ENCODE results near the gene TTC22. TPM values are rescaled to one million over a fixed set of nuclear protein-coding genes. Genes with fewer than 3 reads are reported as not detected.

The TTC22 gene
- polyA plus RNA-seq, 3 donors, result 0.04 TPM; not detected in 2

GRCh38 chr1:54848134-54848948, 47.2 kb upstream of the TTC22 start:
- TF ChIP-seq CTCF (IDR thresholded peaks at IDR 0.05), result no peak
- Histone ChIP-seq H2AFZ (ENCODE audit: insufficient read depth, low read depth, low read length, poor library complexity, severe bottlenecking) (no peak overlapping the region), H3K4me2 (replicated peaks; ENCODE audit: extremely low read depth, low read length, poor library complexity, severe bottlenecking) (no peak overlapping the region), H3K36me3 (replicated peaks in 1 of 2; ENCODE audit: control insufficient read depth in 1 of 2, insufficient read depth in 2 of 2, low read length in 2 of 2) (peaks cover 4 to 9% of the 10 kb centered on the region in 2 donors), H3K27me3 (ENCODE audit: control insufficient read depth in 2 of 2, insufficient read depth in 2 of 2, low read length in 2 of 2) (no peaks in the 10 kb centered on the region), H4K20me1 (ENCODE audit: insufficient read depth, low read length) (no peaks in the 10 kb centered on the region), H3K79me2 (ENCODE audit: insufficient read depth, low read length) (no peaks in the 10 kb centered on the region), H3K4me1 (ENCODE audit: control insufficient read depth in 1 of 2, insufficient read depth in 2 of 2, low read length in 2 of 2) (peaks cover 0 to 5% of the 10 kb centered on the region in 2 donors), H3K27ac (ENCODE audit: low read depth in 1 of 2, low read length in 2 of 2) (no peak overlapping the region), H3K9ac (ENCODE audit: insufficient read depth, low read length, poor library complexity, severe bottlenecking) (no peak overlapping the region), H3K9me3 (replicated peaks in 1 of 2; ENCODE audit: control insufficient read depth in 1 of 2, insufficient read depth in 1 of 2, low read length in 2 of 2) (no peaks in the 10 kb centered on the region), H3K4me3 (replicated peaks in 1 of 3; ENCODE audit: low read depth in 2 of 3, low read length in 3 of 3) (no peak overlapping the region)
- no peaks in the 10 kb centered on the region for H3K27me3 Mint-ChIP-seq (ENCODE audit: low read depth in 3 of 3)
- no peak for DNase-seq
- H3K4me1 Mint-ChIP-seq, result peaks cover 6% of the 10 kb centered on the region
- intact Hi-C loops (cut with micrococcal nuclease), result no loop called here
- no peak overlapping the region for H3K27ac Mint-ChIP-seq
- H3K9me3 Mint-ChIP-seq, result peaks cover 0 to 5% (median 2%) of the 10 kb centered on the region in 7 donors
- WGBS (ENCODE audit: insufficient coverage), result 89% methylated on average over 5 of the region's 7 CpGs
- no peak overlapping the region for H3K4me3 Mint-ChIP-seq
- peaks cover 12 to 30% of the 10 kb centered on the region in 2 donors for H3K36me3 Mint-ChIP-seq

GRCh38 chr1:54846716-54847284, 45.7 kb upstream of the TTC22 start:
- Histone ChIP-seq H3K79me2 (ENCODE audit: insufficient read depth, low read length) (no peaks in the 10 kb centered on the region), H3K9me3 (replicated peaks in 1 of 2; ENCODE audit: control insufficient read depth in 1 of 2, insufficient read depth in 1 of 2, low read length in 2 of 2) (no peaks in the 10 kb centered on the region), H3K36me3 (replicated peaks in 1 of 2; ENCODE audit: control insufficient read depth in 1 of 2, insufficient read depth in 2 of 2, low read length in 2 of 2) (peaks cover 2 to 4% of the 10 kb centered on the region in 2 donors), H3K4me3 (replicated peaks in 1 of 3; ENCODE audit: low read depth in 2 of 3, low read length in 3 of 3) (no peak overlapping the region), H4K20me1 (ENCODE audit: insufficient read depth, low read length) (no peaks in the 10 kb centered on the region), H3K27me3 (ENCODE audit: control insufficient read depth in 2 of 2, insufficient read depth in 2 of 2, low read length in 2 of 2) (no peaks in the 10 kb centered on the region), H2AFZ (ENCODE audit: insufficient read depth, low read depth, low read length, poor library complexity, severe bottlenecking) (no peak overlapping the region), H3K27ac (ENCODE audit: low read depth in 1 of 2, low read length in 2 of 2) (no peak overlapping the region), H3K4me2 (replicated peaks; ENCODE audit: extremely low read depth, low read length, poor library complexity, severe bottlenecking) (no peak overlapping the region), H3K4me1 (ENCODE audit: control insufficient read depth in 1 of 2, insufficient read depth in 2 of 2, low read length in 2 of 2) (peaks cover 0 to 5% of the 10 kb centered on the region in 2 donors), H3K9ac (ENCODE audit: insufficient read depth, low read length, poor library complexity, severe bottlenecking) (no peak overlapping the region)
- peaks cover 0 to 5% (median 2%) of the 10 kb centered on the region in 7 donors for H3K9me3 Mint-ChIP-seq
- H3K36me3 Mint-ChIP-seq, result peaks cover 4 to 18% of the 10 kb centered on the region in 2 donors
- 84% methylated on average over 4 of the region's 9 CpGs for WGBS (ENCODE audit: insufficient coverage)
- intact Hi-C loops (cut with micrococcal nuclease), result no loop called here
- no peak for TF ChIP-seq CTCF (IDR thresholded peaks at IDR 0.05)
- no peak for DNase-seq
- peaks cover 6% of the 10 kb centered on the region for H3K4me1 Mint-ChIP-seq
- H3K4me3 Mint-ChIP-seq, result no peak overlapping the region
- no peaks in the 10 kb centered on the region for H3K27me3 Mint-ChIP-seq (ENCODE audit: low read depth in 3 of 3)
- H3K27ac Mint-ChIP-seq, result no peak overlapping the region
